ENCODE data around the gene ANXA11.

The ANXA11 gene

GRCh38 chr10:80132299-80133139, 72.8 kb downstream of the ANXA11 start, which contains the start of gene PLAC9:
Gene PLAC9 (plus strand): TSS chr10:80132730. CDS start chr10:80132763, 33 bp downstream.
- no peak within 1 kb of the TSS for H3K4me3 ChIP-seq (ENCODE audit: low read depth in 1 of 2, low read length in 2 of 2)
- H3K27ac ChIP-seq (ENCODE audit: low read length) = no peak within 1 kb of the TSS
- H3K79me2 ChIP-seq (ENCODE audit: insufficient read depth, low read length) = no peaks in the 10 kb centered on the region
- no peak within 1 kb of the TSS for H3K9ac ChIP-seq (ENCODE audit: low read depth, low read length)
- no peak within 1 kb of the TSS for H3K4me2 ChIP-seq (ENCODE audit: insufficient read depth, low read length)
- ATAC-seq (ENCODE audit: insufficient read depth, low read depth) = no peak
- H4K20me1 ChIP-seq (ENCODE audit: insufficient read depth, low read length) = no peaks in the 10 kb centered on the region
- H3K9me3 ChIP-seq (ENCODE audit: insufficient read depth, low read length, severe bottlenecking) = no peaks in the 10 kb centered on the region
- no peak within 1 kb of the TSS for H2AFZ ChIP-seq (ENCODE audit: low read depth, low read length)
- TF ChIP-seq CTCF (IDR thresholded peaks at IDR 0.05; ENCODE audit: borderline replicate concordance, extremely low read depth, low read length, poor library complexity, severe bottlenecking) (no peak), EZH2 (IDR thresholded peaks at IDR 0.05; ENCODE audit: borderline replicate concordance, low read depth, low read length, severe bottlenecking) (no peak)
- H3K36me3 ChIP-seq (ENCODE audit: insufficient read depth, low read length) = no peaks in the 10 kb centered on the region
- no peaks in the 10 kb centered on the region for H3K27me3 ChIP-seq (ENCODE audit: insufficient read depth, low read length, poor library complexity)
- DNase-seq = no peak
- no peaks in the 10 kb centered on the region for H3K4me1 ChIP-seq (ENCODE audit: insufficient read depth, low read length)

DNA sequence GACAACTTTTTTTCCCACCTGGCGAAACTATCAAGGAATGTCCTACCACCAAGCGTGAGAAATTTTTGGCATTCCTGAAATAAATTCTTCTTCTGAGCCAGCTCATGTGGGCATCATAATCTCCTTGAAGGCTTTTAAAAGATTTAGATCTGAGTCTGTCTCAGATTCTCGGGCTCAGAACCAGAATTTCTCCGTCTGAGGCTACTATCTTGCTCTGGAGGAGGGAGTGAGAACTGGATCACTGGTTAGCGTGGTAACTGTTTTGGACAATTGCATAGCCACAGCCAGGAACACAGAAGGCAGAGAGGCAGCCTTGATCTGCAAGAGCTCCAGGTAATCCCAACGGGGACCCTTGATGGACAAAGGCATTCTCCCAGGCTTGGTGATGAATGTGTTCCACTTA, 73.8 kb downstream of the ANXA11 start:
- Histone ChIP-seq H3K4me3 (ENCODE audit: low read depth in 1 of 2, low read length in 2 of 2) (no peak overlapping the region), H2AFZ (ENCODE audit: low read depth, low read length) (no peak overlapping the region), H3K27ac (ENCODE audit: low read length) (no peak overlapping the region), H4K20me1 (ENCODE audit: insufficient read depth, low read length) (no peaks in the 10 kb centered on the region), H3K9me3 (ENCODE audit: insufficient read depth, low read length, severe bottlenecking) (no peaks in the 10 kb centered on the region), H3K79me2 (ENCODE audit: insufficient read depth, low read length) (no peaks in the 10 kb centered on the region), H3K4me1 (ENCODE audit: insufficient read depth, low read length) (no peaks in the 10 kb centered on the region), H3K4me2 (ENCODE audit: insufficient read depth, low read length) (no peak overlapping the region), H3K9ac (ENCODE audit: low read depth, low read length) (no peak overlapping the region), H3K27me3 (ENCODE audit: insufficient read depth, low read length, poor library complexity) (no peaks in the 10 kb centered on the region), H3K36me3 (ENCODE audit: insufficient read depth, low read length) (no peaks in the 10 kb centered on the region)
- no peak for DNase-seq
- ATAC-seq (ENCODE audit: insufficient read depth, low read depth) = no peak
- TF ChIP-seq CTCF (IDR thresholded peaks at IDR 0.05; ENCODE audit: borderline replicate concordance, extremely low read depth, low read length, poor library complexity, severe bottlenecking) = no peak
- TF ChIP-seq EZH2 (IDR thresholded peaks at IDR 0.05; ENCODE audit: borderline replicate concordance, low read depth, low read length, severe bottlenecking) = no peak

DNA sequence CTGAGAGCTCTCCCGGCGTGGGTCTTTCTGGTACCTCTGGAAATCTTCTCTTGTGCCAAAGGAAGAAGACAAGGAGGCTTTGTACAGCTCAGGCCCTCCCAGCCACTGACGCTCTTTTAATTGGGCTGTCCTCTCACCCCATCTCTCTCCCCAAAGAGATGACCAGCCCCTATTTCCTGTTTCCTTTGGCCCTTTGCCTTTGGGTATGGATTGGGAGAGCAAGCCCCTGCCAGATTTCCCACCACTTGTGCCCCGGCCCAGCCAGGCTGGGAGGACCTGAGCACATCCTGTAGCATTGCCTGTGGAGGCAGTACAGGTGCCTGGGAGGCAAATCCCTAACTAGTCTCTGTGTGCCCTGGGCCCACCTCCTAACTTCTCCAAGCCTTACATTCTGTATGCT, 78.5 kb downstream of the ANXA11 start:
- H3K4me3 ChIP-seq (ENCODE audit: low read depth in 1 of 2, low read length in 2 of 2) = no peak overlapping the region
- H3K27ac ChIP-seq (ENCODE audit: low read length) = no peak overlapping the region
- DNase-seq (no peak), ATAC-seq (ENCODE audit: insufficient read depth, low read depth) (no peak)
- no peak overlapping the region for H3K4me2 ChIP-seq (ENCODE audit: insufficient read depth, low read length)
- no peaks in the 10 kb centered on the region for H3K9me3 ChIP-seq (ENCODE audit: insufficient read depth, low read length, severe bottlenecking)
- TF ChIP-seq EZH2 (IDR thresholded peaks at IDR 0.05; ENCODE audit: borderline replicate concordance, low read depth, low read length, severe bottlenecking) = no peak
- TF ChIP-seq CTCF (IDR thresholded peaks at IDR 0.05; ENCODE audit: borderline replicate concordance, extremely low read depth, low read length, poor library complexity, severe bottlenecking) = no peak
- H4K20me1 ChIP-seq (ENCODE audit: insufficient read depth, low read length) = no peaks in the 10 kb centered on the region
- H3K79me2 ChIP-seq (ENCODE audit: insufficient read depth, low read length) = no peaks in the 10 kb centered on the region
- no peaks in the 10 kb centered on the region for H3K4me1 ChIP-seq (ENCODE audit: insufficient read depth, low read length)
- H3K36me3 ChIP-seq (ENCODE audit: insufficient read depth, low read length) = no peaks in the 10 kb centered on the region
- no peak overlapping the region for H3K9ac ChIP-seq (ENCODE audit: low read depth, low read length)
- no peak overlapping the region for H2AFZ ChIP-seq (ENCODE audit: low read depth, low read length)
- peaks cover 4% of the 10 kb centered on the region for H3K27me3 ChIP-seq (ENCODE audit: insufficient read depth, low read length, poor library complexity)

All from DND-41 (cell line).